GM12865 (cell line): Measurements from ENCODE around the gene DCAF4.

ENCODE experiments used
- DNase-seq: peaks from one replicate; pipeline ENCODE4 v3.0.0; 2010; ENCODE audit warnings: low read depth
- H3K4me3 ChIP-seq: 2 replicates; pipeline ENCODE4 v1.5.1; 2011; ENCODE audit warnings: mild to moderate bottlenecking, low read depth, low read length, control low read depth
- TF ChIP-seq, protein P1 (sequence below): IDR thresholded peaks from 2 replicates; pipeline ENCODE4 v1.5.1; 2011; ENCODE audit warnings: low read length, control low read depth, low read depth, inconsistent platforms; ENCODE audit not compliant: insufficient read depth; ENCODE audit errors: missing control alignments

DCAF4 gene

DNA sequence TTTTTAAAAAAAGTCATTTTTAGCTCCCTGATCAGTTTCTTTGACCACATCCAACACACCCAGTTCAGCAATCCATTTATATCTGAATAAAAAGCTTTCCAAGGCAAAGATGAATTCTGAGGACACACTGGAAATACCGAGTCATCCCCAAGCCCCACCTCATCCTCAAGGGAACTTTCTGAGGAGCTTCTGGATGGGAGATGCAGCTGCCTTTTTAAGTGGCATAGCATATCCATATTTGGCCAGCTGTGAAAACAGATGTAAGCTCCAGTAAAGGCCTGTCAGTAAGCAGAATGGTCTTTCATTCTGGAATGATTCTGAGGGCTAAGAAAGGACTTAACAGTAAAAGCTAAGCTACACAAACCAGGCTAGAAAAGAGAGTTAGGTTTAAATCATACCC is 82.2 kb downstream of the DCAF4 start:
- TF ChIP-seq, protein P1, sequence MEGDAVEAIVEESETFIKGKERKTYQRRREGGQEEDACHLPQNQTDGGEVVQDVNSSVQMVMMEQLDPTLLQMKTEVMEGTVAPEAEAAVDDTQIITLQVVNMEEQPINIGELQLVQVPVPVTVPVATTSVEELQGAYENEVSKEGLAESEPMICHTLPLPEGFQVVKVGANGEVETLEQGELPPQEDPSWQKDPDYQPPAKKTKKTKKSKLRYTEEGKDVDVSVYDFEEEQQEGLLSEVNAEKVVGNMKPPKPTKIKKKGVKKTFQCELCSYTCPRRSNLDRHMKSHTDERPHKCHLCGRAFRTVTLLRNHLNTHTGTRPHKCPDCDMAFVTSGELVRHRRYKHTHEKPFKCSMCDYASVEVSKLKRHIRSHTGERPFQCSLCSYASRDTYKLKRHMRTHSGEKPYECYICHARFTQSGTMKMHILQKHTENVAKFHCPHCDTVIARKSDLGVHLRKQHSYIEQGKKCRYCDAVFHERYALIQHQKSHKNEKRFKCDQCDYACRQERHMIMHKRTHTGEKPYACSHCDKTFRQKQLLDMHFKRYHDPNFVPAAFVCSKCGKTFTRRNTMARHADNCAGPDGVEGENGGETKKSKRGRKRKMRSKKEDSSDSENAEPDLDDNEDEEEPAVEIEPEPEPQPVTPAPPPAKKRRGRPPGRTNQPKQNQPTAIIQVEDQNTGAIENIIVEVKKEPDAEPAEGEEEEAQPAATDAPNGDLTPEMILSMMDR = no peak
- DNase-seq = no peak
- H3K4me3 ChIP-seq = no peak overlapping the region
